Suppressor macrophage treated with lipopolysaccharide for 1 hour (primary cell): ENCODE data around the gene RBBP9.
A peak's percentile ranks its signal among the peaks of the same experiment; 100 is the strongest.
"Not testable (repeated sequence)": the region's sequence is repeated elsewhere in the genome, so short reads cannot be mapped to it uniquely, and the experiment has no call there.

Source experiments
- DNase-seq, 3 donors: peaks; one replicate each; pipeline ENCODE4 v3.0.0-alpha.2; 2020 to 2022

RBBP9 gene

GRCh38 chr20:18496740-18497592 is at the start of gene RBBP9:
Gene RBBP9 (minus strand): TSS chr20:18497225. CDS start chr20:18497167, 58 bp downstream.
- DNase-seq: peak; percentile 84 to 93 (median 90)

DNA sequence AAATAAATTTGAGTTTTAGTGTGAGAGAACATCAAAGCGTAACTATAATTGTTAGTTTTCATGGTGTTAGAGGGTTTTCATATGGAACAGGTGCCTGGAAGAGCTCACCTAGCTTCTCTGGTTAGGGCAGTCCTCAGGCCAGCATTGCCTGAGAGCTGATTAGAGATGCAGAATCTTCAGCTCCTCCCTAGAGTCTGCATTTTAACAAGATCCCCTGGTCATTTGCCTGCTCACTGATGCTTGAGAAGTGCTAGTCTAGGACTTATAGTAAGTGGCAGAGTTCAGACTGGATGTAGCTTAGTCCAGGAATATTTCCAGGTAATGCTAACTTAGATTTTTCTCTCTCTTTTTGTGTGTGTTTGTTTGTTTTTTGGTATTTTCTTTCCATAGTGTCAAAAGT is 48.5 kb upstream of the RBBP9 start:
- DNase-seq: no peak

- no peak for DNase-seq
Measured at GRCh38 chr20:18543932-18544331, 46.9 kb upstream of the RBBP9 start.

- no peak for DNase-seq
Measured at GRCh38 chr20:18543216-18543615, 46.2 kb upstream of the RBBP9 start.

GRCh38 chr20:18541741-18542140 is 44.7 kb upstream of the RBBP9 start:
- no peak for DNase-seq

DNA sequence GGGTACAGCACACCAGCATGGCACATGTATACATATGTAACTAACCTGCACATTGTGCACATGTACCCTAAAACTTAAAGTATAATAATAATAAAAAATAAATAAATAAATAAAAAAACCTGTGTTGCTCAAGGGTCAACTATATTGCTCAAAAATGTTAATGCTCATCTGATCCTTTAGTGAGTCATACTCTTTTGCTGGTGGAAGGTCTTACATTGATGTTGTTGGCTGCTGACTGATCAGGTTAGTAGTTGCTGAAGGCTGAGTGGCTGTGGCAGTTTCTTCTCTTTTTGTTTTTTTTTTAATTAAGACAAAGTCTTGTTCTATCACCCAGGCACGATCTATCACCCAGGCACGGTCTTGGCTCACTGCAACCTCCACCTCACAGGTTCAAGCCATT is 40.6 kb upstream of the RBBP9 start:
- DNase-seq: peak in 1 of 3 donors; percentile 32

GRCh38 chr20:18533978-18534644 is 37.1 kb upstream of the RBBP9 start:
- DNase-seq: no peak

- no peak for DNase-seq
Measured at GRCh38 chr20:18533491-18533890, 36.5 kb upstream of the RBBP9 start.

- DNase-seq: no peak
Measured at GRCh38 chr20:18532626-18533025, 35.6 kb upstream of the RBBP9 start.

- DNase-seq: peak; percentile 25 to 52 (median 32)
Measured at GRCh38 chr20:18529041-18529440, 32.0 kb upstream of the RBBP9 start.

DNA sequence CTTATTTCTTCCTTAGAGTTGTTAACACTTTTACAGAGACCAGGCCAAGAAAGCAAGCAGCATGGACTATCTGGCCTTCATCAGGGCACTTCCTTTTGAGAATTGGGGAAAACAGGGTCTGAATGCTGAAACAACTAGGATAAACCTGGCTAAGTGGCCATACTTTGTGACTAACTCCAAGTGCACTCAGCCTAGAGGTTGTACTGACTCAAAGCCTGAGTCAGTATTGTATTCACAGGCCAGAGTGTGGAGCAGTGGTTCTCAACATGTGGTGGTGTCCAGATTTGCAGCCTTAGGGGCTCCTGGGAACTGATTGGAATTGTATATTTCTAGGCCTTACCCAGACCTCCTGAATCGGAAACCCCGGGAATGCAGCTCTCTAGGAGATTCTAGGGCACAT is 30.8 kb upstream of the RBBP9 start:
- DNase-seq: no peak

GRCh38 chr20:18527339-18527738 is 30.3 kb upstream of the RBBP9 start:
- no peak for DNase-seq

GRCh38 chr20:18526761-18527160 is 29.7 kb upstream of the RBBP9 start:
- DNase-seq: not testable (repeated sequence)

DNA sequence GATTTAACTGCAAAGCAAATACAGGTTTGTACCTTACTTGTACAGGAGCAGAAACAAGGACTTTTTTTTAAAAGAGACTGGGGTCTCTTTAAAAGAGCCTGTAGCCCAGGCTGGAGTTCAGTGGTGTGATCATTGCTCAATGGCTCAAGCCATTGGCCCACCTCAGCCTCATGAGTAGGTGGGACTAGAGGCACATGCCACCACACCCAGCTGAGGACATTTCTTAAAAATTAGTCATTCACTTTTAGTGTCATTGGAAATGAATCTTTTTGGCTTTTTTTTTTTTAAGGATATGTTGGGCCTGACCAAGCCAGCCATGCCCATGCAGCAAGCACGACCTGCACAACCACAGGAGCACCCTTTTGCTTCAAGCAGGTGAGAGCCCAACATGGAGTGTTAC is 27.6 kb upstream of the RBBP9 start:
- DNase-seq: peak in 2 of 3 donors; percentile 20 to 30

- no peak for DNase-seq
Measured at GRCh38 chr20:18523066-18523465, 26.0 kb upstream of the RBBP9 start.

- not testable (repeated sequence) for DNase-seq
Measured at GRCh38 chr20:18522066-18522465, 25.0 kb upstream of the RBBP9 start.

DNA sequence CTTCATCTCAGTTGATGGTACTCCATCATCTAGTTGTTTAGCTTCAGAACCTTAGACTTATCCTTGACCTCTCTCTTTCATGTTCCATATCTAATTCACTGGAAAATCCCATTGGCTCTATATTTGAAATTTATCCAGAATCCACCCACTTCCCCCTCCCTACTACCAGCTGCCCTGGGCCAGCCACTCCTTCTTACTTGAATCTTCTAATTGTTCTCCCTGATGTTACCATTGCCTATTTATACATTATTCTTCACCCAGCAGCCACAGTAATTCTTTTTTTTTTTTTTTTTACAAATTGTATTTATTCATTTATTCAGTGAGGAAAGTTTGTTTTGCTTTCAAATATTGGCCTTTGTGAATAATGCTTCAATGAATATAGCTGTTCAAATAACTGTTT is 18.9 kb upstream of the RBBP9 start:
- DNase-seq: no peak

GRCh38 chr20:18514127-18514526 is 17.1 kb upstream of the RBBP9 start:
- DNase-seq: no peak

GRCh38 chr20:18513208-18513607 is 16.2 kb upstream of the RBBP9 start:
- no peak for DNase-seq

DNA sequence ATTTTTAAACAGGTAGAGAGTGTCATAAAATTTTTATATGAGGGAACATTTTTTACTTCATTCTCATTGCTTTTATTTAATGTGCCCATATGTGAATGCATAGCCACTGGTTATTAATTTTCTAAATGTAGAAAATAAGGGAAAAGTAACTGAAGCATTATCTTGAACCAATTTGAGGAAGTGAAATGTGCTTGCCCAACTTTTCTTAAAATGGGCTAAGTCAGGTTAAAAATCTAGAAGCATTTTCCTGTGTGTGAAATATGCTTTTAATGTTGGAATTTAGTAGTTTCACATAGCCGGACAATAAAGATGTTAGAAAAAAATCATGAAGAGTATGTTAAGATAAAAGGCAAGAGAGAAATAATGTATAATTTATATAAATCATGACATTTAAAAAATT is 14.5 kb upstream of the RBBP9 start:
- peak; percentile 20 to 61 (median 48) for DNase-seq

- peak; percentile 97 for DNase-seq
Measured at GRCh38 chr20:18507218-18508191, 10.5 kb upstream of the RBBP9 start, which contains the start of gene SEC23B. Gene SEC23B (plus strand): TSS chr20:18507940. CDS start chr20:18510836, 2,896 bp downstream.

DNA sequence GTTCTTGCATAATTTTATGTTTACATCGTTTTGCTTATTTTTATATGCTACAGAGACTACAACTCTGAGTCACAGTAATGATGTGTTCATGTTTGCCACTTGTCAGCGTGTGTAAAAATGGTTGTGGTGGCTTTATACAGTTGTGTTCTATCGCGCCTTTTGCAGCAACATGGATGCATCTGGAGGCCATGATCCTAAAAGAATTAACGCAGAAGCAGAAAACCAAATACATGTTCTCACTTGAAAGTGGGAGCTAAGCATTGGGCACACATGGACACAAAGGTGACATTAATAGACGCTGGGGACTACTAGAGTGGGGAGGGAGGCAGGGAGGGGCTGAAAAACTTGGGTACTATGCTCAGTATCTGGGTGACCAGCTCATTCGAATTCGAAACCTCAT is 9.7 kb upstream of the RBBP9 start:
- no peak for DNase-seq
